IPS-11a (cell line): ENCODE measurements around the gene DBNL.

Source experiments
- H3K4me3 ChIP-seq: one replicate; pipeline ENCODE4 v1.5.1; 2013; ENCODE audit warnings: low read depth, low read length, control low read depth

The DBNL gene

DNA sequence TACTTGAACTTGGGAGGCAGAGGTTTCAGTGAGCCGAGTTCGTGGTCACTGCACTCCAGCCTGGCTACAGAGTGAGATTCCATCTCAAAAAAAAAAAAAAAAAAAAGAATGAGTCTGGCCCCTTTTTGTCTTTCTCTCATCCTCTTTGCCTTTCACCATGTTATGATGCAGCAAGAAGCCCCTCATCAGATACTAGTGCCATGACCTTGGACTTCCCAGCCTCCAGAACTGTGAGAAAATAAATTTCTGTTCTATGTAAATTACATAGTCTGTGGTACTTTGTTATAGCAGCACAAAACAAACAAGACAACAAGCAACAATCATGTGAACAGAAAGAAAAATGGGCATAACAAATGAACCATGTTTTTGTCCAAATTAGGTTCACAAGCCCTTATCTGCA, 2.3 kb upstream of the DBNL start:
- no peak overlapping the region for H3K4me3 ChIP-seq

DNA sequence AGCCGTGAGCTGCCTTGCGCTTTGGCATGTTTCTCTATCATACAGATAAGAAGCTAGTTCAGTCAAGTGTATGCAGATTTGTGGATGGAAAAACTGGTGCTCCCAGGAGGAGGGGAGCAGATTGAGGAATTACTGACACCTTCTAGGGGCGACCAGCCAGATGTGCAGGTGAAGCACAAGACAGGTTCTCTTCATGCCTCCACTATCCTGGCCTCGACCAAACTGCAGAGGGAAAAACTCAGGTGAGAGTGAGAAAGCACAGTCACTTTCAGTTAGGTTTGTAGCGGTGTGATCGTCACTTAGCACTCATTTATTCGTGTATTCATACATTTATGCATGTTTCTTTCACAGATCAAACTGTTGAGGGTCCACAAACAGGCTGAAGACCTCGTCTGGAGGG, 600 bp upstream of the DBNL start:
- H3K4me3 ChIP-seq = peak overlapping the region; percentile 89

DNA sequence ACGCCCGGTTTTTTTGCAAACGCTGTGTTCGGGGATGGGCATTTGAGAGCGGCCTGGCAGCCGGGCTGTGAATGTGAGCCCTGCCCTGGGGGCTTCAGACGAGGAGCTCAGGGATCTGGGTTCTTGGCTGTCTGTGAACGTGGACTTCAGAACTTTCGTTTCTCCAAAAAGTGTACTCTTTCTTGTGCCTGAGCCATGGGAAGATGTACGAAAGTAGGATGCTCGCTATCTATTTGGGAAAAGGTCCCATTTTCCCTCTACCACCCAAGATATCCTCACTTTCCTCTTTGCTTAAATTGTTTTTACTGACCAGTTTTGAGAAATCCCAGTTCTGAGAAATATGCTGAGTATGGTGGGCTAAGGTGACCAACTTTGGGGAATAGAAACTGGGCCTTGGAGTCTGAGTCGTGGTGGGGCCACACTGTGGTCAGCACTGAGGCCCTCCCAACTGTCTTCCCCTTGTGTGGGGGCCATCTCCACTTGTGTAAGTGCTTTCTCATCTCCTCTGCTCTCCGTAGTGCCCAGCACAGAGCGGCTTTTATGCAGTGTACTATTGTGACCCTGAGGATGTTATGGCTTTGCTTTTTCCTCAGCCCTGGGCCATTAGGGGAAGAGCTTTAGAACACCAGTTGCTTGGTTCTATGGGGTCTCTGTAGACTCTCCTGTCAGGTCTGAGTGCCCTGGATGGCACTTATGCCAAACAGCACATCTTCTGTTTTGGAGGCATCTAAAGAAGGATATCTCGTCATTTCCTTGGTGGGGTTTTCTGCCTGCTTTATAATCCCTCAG, 918 bp downstream of the DBNL start:
- H3K4me3 ChIP-seq = peak overlapping the region; percentile 89

DNA sequence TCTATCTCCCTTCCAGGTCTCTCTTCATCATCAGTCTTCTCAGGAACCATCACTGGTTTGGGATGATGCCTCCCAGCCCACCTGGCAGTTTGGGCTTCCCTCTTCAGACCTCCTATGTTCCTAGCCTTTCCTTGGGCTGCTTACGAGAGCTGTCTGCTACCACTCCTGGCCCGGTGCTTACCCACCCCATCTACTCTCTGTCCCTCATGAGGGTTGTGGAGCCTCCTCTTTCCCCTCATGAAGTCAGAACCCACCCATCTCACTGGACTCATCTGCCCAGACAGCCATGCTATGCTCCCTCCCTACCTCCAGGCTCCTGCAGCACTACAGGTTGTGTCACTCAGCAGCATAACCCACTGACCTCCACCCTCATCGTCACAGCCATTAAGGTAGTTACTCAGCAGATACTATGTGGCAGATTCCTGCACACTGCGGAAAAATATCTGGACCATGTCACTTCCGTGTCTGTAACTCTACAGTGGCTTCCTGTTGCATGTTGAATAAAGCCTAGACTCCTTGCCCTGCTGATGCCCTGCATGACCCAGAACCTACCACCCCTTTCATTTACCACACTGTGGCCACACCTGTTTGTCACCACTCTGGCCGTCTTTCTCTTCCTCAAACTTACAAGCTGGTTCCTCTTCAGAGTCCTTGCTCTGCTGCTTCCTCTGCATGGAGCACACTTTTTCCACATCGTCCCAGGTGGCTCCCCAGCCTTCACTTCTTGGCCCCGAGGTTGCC, 2.0 kb downstream of the DBNL start:
- no peak overlapping the region for H3K4me3 ChIP-seq

DNA sequence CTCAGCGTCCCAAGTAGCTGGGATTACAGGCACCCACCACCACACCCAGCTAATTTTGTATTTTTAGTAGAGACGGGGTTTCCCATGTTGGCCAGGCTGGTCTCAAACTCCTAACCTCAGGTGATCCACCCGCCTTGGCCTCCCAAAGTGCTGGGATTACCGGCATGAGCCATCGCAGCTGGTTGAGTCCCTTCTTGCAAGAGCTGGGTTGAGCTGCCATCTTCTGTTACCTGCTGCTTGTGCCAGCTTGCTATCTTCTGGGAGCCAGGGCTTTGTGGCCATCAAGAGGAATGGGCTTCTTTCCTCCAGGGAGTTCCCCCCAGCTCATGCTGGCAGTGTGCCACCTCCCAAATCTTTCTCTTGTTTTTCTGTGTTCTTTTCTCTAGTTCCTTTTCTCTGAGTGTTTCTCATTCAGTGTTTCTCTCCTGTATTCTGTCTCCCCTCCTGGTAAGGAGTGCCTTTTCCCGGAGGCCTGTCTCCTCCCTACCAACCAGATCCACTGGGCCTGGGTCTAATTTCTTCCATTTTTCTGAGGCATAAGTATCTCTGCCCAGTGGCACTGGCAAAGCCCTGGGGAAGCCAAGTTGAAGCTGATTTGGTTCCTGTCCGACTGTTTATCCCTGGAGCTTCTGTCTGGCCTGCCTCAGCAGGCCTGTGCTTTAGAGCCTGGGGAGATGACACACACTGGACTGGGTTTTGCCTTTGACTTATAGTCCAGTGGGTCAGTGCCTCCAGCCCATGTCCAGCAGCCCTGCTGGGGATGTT, 3.7 kb downstream of the DBNL start:
- no peak overlapping the region for H3K4me3 ChIP-seq

DNA sequence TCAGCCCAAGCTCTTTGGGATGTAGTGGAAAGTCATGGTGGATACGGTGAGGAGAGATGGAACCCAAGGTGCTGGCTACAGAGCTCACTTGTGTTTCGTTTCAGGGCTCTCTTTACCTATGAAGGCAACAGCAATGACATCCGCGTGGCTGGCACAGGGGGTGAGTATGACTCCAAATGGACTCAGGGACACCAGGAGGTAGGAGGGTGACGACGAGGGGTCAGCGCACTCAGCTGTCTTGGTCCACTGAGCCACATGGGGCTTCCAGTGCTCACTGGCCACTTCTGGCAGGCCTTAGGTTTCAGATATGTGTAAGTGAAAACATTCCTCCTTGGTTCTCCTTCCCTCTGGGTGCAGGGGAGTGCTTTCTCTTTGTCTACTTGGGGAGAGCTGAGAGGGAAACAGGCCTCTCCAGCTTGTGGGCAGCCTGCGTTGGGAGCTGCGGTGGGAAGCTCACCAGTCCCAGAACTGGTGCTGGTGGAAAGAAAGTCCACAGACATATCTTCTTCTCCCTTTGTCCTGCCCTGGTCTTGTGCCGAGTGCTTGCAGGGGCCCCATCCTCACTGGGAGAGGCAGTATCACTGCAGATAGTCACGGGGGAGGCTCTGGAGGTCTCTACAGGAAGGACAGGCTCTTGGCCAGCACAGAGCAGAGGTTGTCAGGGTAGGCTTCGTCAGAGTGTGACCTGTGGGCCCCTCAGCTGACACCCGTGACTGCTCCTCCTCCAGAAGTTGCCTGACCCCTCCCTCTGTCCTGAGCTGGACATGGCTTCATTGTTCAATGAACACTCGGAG, 5.8 kb downstream of the DBNL start:
- H3K4me3 ChIP-seq = no peak overlapping the region

DNA sequence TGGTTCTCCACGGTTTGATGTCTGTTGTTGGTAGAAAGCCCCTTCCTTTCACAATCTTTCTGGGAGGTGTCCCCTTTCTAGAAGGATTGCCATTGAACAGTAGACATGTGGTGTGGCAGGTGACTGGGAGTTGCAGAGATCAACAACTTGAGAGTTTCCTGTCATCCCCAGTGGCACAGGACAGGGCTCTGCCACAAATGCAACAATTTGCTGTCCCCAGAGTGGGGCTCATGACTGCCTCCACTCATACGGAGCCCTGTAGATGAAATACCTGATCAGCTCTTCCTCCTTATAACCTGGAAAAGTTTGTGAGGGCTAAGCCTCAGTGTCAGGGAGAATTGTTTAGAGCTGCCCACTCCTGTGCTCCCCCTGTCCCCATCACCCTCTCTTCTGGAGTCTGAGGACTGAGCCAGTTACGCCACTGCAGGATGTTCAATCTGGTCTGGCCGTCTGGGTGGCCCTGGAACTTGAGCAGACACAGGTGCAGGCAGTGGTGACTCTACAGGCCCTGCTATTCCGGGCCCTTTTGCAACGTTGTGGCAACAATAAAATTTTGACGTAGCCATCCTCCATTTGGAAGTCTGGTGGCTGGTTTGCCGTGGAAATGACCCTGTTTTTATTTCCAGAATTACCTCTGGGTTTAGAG, 6.5 kb downstream of the DBNL start:
- no peak overlapping the region for H3K4me3 ChIP-seq

DNA sequence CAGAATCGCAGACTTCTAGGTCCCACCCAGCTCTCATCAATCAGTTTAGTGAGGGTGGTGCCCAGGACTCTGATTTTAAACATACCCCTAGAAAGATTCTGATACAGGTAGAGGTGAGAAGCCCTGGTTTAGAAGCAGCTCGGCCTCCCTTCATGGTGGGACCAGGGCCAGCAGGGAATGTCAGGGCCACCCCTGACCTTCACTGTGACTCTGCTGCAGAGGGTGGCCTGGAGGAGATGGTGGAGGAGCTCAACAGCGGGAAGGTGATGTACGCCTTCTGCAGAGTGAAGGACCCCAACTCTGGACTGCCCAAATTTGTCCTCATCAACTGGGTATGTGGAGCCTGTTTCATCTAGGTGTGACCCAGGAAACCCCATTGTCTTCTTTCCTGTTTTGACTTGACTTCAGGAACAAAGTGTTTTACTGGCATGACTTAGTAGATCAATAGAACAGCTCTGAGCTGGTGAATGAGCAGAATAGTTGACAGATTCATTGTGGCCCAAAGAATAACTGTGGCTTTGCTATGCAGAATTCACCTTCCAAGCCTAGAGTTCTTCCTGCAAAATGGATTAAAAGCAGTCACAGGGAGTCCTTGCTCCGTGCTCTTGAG, 7.2 kb downstream of the DBNL start:
- H3K4me3 ChIP-seq = no peak overlapping the region

DNA sequence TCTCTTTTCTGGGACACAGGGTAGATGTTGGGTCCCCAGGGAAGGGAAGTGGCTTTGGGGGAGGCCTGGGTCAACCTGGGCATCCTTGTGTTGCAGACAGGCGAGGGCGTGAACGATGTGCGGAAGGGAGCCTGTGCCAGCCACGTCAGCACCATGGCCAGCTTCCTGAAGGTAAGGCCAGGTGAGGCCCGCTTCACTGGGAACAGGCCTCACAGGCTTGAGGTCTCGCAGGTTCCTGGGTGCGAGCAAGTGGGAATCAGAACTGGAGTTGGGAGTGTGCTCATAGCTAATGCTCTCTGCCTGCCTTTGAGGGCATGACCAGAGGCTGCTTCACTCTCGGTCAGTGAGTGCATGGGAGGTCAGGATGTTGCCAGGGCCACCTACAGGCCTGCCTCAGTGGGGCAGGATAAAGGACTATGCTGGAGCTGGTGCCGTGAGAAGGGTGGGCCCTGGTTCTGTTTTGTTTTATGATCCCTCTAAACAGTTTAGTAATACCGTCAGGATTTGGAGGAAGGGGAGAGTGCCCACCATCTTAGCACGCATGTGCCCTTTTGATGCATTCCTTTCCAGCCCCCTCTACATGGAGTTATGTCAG, 8.4 kb downstream of the DBNL start:
- H3K4me3 ChIP-seq = no peak overlapping the region

DNA sequence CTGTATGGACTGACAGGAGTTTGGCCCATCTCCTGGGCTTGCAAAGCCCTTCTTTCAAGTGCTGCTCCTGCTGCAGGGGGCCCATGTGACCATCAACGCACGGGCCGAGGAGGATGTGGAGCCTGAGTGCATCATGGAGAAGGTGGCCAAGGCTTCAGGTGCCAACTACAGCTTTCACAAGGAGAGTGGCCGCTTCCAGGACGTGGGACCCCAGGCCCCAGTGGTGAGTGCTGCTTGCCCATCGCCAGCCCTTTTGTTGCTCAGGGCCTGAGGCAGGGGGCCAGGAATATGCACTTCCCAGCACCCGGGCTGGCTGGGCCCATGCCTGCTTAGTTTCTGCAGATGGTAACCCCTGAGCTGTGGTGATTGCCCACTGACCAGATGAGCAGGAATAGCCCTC, 12.2 kb downstream of the DBNL start:
- no peak overlapping the region for H3K4me3 ChIP-seq

DNA sequence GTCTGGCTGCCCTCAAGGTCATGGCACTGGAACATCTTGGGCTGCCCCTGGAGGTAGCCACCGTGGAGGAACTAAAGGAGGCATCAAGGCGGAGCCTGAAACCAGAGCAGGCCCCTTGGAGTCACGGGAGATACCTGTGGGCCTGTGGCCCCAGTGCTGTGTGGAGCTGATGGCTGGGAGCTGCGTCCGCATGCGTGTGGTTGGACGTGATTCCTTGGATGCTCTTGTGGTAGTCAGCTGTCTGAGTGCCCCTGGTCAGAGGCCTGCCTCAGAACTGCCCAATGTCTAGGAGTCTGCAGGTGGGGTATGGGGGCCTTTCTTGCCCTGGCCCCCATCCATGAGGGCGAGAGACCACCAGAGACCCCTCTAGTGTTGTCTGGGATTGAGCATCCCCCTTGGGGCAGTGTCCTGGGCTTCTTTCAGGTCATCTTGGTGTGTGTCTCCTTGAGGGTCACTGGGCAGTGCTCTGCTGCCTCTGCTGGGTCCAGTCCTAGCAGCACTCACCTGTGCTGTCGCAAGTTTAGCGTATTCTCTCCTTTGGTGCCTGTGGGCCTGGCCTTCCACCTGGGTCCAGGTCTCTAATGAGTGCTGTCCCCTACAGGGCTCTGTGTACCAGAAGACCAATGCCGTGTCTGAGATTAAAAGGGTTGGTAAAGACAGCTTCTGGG, 12.8 kb downstream of the DBNL start:
- H3K4me3 ChIP-seq = no peak overlapping the region

DNA sequence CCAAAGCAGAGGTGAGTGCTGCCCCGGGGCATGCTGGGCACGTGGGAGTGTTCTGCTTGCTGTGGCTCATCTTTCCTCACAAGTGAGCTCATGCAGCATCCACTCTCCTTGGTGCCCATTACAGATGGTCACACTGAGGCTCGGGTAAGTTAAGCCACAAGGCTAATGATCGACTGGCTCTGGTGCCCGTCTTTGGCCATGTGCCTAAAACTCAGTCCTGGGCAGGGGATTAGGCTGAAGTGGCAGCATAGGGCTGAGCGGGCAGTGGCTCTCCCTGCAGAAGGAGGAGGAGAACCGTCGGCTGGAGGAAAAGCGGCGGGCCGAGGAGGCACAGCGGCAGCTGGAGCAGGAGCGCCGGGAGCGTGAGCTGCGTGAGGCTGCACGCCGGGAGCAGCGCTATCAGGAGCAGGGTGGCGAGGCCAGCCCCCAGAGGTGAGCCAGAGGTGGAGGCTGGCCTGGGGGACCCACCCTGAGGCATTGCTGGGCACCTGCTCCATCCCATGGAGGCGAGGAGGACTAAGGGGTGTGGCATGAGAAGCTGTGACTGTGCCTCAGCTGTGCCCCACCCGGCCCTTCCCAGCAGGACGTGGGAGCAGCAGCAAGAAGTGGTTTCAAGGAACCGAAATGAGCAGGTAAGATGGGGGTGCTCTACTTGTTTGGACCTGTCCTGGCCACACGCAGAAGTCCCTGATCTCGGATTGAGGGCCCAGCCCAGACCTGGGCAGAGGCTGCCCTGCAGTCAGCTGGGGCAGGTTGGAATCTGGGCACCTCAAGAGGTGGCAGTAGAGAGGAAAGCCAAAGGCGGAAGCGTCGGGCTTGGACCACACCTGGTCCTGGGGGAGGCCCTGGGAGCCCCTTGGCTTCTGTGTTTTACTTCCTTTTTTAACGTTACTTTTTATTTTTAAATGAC, 13.6 kb downstream of the DBNL start:
- no peak overlapping the region for H3K4me3 ChIP-seq

DNA sequence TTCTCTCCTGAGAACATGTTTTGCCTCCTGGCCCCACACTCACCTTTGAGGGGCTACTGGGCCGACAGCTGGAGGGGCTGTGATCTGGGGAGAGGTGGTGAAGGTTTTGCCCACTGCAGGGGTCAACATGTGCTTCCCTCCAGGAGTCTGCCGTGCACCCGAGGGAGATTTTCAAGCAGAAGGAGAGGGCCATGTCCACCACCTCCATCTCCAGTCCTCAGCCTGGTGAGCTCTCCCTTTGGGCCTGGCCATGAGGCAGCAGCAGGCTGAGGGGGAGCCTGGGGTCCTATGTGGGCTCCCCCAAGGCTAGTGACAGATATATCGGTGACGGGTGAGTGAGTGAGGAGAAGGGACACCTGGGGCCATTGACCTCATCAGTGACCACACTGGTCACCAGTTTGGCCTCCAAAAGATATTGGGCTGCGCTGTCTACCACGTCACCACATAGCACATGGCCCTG, 14.3 kb downstream of the DBNL start:
- H3K4me3 ChIP-seq = no peak overlapping the region

DNA sequence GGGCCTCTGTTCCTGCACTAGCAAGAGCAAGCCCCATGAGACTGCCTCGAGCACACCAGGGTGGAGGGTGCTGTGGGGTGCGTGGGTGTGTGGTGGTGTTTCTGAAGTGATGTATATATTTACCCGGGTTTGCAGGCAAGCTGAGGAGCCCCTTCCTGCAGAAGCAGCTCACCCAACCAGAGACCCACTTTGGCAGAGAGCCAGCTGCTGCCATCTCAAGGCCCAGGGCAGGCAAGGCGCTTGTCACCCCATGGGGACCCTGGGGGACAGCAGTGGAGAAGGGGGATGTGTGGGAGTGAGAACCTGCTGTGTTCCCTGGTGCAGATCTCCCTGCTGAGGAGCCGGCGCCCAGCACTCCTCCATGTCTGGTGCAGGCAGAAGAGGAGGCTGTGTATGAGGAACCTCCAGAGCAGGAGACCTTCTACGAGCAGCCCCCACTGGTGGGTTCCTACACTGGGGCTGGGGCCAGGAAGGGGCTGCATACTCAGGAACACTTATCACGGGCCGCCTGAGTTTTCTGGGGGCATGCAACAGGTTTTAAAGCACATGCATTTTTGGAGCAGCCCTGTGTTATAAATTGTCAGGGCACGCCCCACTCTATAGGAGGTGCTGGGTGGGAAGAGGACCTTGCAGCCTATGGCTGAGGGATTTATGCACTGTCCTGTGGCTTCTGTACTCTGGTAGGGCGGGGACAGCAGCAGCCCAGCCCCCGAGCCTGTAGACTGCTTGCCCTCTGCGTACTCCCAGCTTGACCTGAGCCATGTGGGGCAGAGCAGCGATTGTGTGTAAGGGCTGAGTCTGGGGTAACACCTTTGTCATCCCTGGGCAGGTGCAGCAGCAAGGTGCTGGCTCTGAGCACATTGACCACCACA, 15.0 kb downstream of the DBNL start:
- no peak overlapping the region for H3K4me3 ChIP-seq

DNA sequence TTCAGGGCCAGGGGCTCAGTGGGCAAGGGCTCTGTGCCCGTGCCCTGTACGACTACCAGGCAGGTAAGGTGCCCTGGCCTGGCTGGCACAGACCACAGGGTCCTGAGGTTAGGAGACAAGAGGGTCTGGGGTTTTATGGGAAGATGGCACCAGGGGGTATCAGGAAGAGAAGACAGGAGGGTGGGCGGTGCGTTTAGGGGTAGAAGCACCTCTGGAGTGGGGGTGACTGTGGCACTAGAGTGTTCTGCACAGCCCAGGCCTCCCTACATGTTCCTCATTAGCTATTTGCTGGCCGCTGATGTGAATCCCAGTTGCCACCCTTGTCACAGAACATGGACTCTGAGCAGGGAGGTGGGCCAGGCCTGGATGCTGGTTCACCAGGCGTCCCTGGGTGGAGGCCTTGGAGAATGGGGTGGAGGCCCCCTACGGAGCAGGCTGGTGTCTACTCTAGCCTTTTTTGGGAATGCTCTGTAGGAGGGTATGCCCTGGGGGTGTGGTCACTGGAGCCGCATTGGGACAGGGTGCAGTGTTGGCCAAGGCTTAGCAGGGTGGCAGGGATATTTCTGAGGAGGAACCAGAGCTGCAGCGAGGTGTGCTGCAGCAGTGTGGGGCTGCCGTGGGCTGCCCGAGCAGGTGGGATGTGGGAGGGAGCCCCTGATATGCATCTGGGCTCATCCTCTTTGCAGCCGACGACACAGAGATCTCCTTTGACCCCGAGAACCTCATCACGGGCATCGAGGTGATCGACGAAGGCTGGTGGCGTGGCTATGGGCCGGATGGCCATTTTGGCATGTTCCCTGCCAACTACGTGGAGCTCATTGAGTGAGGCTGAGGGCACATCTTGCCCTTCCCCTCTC, 15.8 kb downstream of the DBNL start:
- no peak overlapping the region for H3K4me3 ChIP-seq
